ENCODE data around the gene AANAT.

AANAT gene

DNA sequence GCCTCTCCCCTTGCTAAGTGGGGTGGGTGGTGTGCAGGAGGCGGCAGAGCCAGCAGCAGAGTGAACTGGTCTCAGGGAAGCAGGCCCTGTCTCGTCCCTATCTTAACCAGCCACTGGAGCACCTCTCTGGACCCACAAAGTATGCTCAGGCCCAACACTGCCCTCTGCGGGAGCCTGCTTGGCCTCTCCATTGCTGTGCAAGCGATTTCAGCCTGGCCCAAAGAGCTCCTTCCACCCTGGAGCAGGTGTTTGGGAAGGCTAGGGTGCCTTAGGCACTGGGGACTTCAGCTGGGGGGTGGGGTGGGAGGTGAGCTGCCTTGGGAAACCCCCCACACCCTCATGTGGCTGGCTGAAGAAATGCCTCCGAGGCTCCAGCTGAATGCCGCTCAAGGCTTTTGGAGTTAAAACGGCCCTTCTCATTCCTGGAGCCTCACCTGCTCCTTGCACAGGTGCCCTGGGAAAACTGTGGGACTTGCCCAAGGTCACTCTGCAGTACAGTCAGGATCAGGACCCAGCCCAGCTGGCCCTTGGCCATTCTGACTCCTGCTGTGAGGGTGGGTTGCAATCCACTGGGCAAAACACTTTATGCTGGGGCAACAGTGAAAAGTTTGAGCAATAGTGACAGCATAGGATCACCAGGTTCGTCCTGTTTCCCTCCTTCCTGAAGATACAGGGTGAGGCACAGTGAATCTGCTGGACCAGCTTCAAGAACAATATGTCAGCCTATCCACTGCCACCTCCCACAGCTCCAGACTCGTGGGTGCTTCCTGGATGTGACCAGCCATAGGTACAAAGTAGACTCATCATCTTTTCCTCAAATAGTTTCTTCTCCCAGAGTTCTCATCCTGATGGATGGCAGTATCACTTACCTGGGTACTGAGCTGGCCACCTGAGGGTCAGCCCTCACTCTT lies 8.6 kb upstream of the AANAT start:
- TF ChIP-seq, protein P1, sequence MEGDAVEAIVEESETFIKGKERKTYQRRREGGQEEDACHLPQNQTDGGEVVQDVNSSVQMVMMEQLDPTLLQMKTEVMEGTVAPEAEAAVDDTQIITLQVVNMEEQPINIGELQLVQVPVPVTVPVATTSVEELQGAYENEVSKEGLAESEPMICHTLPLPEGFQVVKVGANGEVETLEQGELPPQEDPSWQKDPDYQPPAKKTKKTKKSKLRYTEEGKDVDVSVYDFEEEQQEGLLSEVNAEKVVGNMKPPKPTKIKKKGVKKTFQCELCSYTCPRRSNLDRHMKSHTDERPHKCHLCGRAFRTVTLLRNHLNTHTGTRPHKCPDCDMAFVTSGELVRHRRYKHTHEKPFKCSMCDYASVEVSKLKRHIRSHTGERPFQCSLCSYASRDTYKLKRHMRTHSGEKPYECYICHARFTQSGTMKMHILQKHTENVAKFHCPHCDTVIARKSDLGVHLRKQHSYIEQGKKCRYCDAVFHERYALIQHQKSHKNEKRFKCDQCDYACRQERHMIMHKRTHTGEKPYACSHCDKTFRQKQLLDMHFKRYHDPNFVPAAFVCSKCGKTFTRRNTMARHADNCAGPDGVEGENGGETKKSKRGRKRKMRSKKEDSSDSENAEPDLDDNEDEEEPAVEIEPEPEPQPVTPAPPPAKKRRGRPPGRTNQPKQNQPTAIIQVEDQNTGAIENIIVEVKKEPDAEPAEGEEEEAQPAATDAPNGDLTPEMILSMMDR (IDR thresholded peaks at IDR 0.05) = peak; percentile 65
- H3K4me2 ChIP-seq (ENCODE audit: low read length) = no peak overlapping the region
- H3K4me3 ChIP-seq (ENCODE audit: low read depth, low read length) = no peak overlapping the region
- no peaks in the 10 kb centered on the region for H3K4me1 ChIP-seq
- H3K36me3 ChIP-seq (ENCODE audit: control insufficient read depth, insufficient read depth, low read length) = no peaks in the 10 kb centered on the region
- H2AFZ ChIP-seq = no peak overlapping the region
- no peak overlapping the region for H3K9ac ChIP-seq
- H3K9me3 ChIP-seq (ENCODE audit: control insufficient read depth, low read length) = no peaks in the 10 kb centered on the region
- H3K79me2 ChIP-seq = no peaks in the 10 kb centered on the region
- H3K27ac ChIP-seq = no peak overlapping the region
- H3K27me3 ChIP-seq (ENCODE audit: control insufficient read depth, insufficient read depth, low read length) = no peaks in the 10 kb centered on the region

DNA sequence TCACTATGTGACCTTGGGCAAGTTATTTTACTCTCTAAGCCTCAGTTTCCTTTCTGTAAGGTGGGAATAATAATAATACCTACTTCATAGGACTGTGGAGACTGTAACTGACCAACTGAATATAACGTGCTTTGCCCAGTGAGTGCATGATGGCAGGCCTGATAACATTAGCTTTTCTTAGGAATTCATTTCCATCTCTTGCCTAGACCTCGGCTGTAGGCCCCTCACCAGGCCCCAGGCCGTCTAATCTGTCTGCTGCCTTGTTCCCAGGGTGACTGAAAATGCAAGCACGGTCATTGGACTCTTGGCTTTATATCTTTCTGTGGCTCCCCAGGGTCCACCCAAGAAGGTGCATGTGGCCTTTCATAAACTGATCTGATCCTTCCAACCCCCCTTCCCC lies 7.7 kb upstream of the AANAT start:
- Histone ChIP-seq H3K4me2 (ENCODE audit: low read length) (no peak overlapping the region), H2AFZ (no peak overlapping the region), H3K79me2 (no peaks in the 10 kb centered on the region), H3K9me3 (ENCODE audit: control insufficient read depth, low read length) (no peaks in the 10 kb centered on the region), H3K36me3 (ENCODE audit: control insufficient read depth, insufficient read depth, low read length) (no peaks in the 10 kb centered on the region), H3K9ac (no peak overlapping the region), H3K27me3 (ENCODE audit: control insufficient read depth, insufficient read depth, low read length) (no peaks in the 10 kb centered on the region), H3K27ac (no peak overlapping the region), H3K4me1 (no peaks in the 10 kb centered on the region), H3K4me3 (ENCODE audit: low read depth, low read length) (no peak overlapping the region)
- TF ChIP-seq, protein P1 (IDR thresholded peaks at IDR 0.05) = no peak

DNA sequence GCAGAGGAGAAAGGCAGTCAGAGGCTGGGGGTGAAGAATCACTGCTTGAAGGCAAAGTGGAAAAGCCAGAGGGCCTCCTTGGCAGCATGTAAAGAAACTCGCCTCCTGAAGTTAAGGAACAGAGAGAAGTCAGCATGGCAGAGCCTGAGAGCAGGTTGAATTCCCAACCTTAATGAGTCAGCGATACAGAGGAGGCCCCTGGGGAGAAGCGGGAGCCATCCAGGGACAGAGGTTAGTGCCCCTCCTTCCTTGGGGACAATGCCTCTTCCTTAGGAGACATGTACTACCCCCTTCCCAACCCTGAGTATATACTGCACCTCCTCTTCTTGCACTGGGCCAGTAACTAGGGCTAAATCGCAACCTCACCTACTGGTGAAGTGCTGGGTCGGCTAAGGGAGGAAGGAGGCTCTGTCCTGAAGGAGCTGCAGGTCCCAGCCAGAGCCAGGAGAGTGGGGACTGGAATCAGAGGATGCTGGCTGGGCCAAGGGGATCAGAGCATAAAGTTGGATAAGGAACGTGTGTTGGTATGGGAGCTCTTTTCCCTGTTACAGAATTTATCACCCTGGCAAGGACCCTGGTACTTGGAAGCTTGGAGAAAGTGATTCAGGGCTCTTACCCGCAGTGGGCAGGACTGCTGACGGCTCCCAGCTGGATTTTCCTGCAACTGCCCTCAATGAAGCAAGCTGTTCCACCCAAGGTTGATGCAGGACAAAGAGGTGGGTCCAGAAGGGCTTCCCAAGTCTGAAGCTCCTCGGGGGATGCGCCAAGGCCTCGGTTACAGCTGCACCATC lies 5.4 kb upstream of the AANAT start:
- TF ChIP-seq, protein P1 (IDR thresholded peaks at IDR 0.05) = no peak
- Histone ChIP-seq H3K9me3 (ENCODE audit: control insufficient read depth, low read length) (no peaks in the 10 kb centered on the region), H3K9ac (no peak overlapping the region), H2AFZ (no peak overlapping the region), H3K27me3 (ENCODE audit: control insufficient read depth, insufficient read depth, low read length) (no peaks in the 10 kb centered on the region), H3K4me2 (ENCODE audit: low read length) (no peak overlapping the region), H3K36me3 (ENCODE audit: control insufficient read depth, insufficient read depth, low read length) (no peaks in the 10 kb centered on the region), H3K27ac (no peak overlapping the region), H3K79me2 (no peaks in the 10 kb centered on the region), H3K4me1 (no peaks in the 10 kb centered on the region), H3K4me3 (ENCODE audit: low read depth, low read length) (no peak overlapping the region)

DNA sequence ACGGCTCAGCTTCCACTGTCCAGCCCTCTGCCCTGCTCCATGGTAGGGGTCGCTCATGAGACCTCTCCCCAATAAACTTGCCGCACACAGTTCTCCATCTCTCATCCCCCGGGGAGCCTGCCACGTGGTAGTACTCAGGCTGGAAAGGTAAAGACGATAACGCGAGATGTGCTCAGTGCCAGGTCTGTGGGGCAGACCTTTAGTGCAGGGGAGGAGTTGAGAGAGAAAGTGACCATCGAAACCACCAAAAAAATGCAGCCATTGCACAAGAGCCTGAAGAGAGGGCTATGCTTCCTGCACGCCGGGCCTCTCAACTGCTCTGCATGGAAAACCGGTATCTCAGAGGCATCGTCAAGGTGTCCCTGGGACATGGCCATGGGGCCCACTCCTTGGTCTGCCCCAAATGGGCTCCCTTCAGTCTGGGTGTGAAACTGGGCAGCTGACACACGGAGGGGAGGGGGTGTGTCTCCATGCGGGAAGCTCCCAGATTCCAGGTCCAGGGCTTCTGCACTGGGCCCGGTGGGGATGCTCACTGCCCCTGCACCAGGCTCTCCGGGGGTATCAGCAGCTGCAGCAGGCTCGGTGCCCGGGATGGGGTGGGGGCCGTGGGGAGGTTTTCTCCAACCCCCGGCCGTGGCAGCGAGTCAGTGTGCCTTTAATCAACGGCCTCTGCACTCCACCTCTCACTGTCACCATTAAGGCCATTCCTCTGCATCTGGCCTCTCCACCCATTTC lies 4.7 kb upstream of the AANAT start:
- Histone ChIP-seq H3K4me3 (ENCODE audit: low read depth, low read length) (no peak overlapping the region), H3K9me3 (ENCODE audit: control insufficient read depth, low read length) (no peaks in the 10 kb centered on the region), H3K4me2 (ENCODE audit: low read length) (no peak overlapping the region), H3K36me3 (ENCODE audit: control insufficient read depth, insufficient read depth, low read length) (no peaks in the 10 kb centered on the region), H3K79me2 (no peaks in the 10 kb centered on the region), H3K4me1 (no peaks in the 10 kb centered on the region), H2AFZ (no peak overlapping the region), H3K9ac (no peak overlapping the region), H3K27ac (no peak overlapping the region), H3K27me3 (ENCODE audit: control insufficient read depth, insufficient read depth, low read length) (no peaks in the 10 kb centered on the region)
- TF ChIP-seq, protein P1 (IDR thresholded peaks at IDR 0.05) = no peak

Measured in parathyroid adenoma (tissue), 2 donors.